Astrocyte of the cerebellum (primary cell): ENCODE data around the gene MISFA.
"Not testable (repeated sequence)": the region's sequence is repeated elsewhere in the genome, so short reads cannot be mapped to it uniquely, and the experiment has no call there.

ENCODE experiments used
- DNase-seq: peaks from one replicate; pipeline ENCODE4 v3.0.0-alpha.2; 2011; ENCODE audit warnings: low read depth
- H3K4me3 ChIP-seq: 2 replicates; pipeline ENCODE4 v1.5.1; 2011; ENCODE audit warnings: mild to moderate bottlenecking, low read depth, low read length, moderate library complexity
- in situ Hi-C: cut with HindIII; loops from 2 replicates; pipeline ENCODE4 v1.10.0; 2017; ENCODE audit warnings: low sequenced_read_pairs
- TF ChIP-seq, protein P1 (sequence below): IDR thresholded peaks from 2 replicates; pipeline ENCODE4 v1.5.1; 2012; ENCODE audit warnings: low read length, low read depth, moderate library complexity, mild to moderate bottlenecking; ENCODE audit errors: missing control alignments

The MISFA gene

DNA sequence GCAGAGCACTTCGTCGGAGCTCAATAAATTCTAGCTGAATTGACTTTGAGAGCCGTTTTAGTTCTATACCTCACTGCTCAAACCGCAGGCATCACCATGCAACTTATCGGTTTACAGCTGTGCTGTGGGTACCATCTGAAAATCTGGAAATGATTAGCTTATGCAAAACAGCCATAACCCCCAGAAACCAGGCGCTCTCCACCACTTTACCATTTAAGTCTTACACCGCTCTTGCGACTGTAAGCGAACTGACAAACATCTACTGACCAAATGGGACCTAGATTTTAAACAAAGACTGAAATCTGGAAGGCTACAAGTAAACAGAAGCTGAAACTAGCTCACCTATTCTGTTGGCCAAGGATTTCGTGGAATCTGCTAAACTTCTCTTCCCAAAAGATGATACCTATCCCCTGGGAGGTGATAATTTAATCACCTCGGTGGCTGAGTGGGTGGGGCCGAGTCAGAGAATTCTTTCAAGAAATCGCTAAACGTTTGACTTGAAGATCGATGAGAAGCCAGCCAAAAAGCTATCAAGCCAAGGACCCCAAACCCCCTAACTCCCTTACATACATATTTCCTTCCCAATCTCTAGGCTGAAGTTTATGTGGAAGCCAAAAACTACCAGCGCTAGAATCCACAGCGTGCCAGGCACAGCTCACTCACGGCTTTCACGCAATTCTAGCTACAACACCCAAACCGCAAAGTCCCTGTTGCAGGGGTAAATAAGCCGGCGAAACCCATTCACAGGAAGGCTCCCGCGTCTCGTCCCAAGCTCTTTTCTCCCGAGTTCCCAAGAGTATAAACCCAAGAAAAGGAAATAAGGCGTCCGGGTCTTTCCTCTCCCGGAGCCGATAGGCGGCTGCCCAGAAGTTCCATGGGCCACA, 33.9 kb downstream of the MISFA start:
- in situ Hi-C loops, result loop anchor here (5.0 kb wide), 1 partner anchor 36 kb away; the partner anchor contains the start of gene MISFA
- DNase-seq, result no peak
- TF ChIP-seq, protein P1, sequence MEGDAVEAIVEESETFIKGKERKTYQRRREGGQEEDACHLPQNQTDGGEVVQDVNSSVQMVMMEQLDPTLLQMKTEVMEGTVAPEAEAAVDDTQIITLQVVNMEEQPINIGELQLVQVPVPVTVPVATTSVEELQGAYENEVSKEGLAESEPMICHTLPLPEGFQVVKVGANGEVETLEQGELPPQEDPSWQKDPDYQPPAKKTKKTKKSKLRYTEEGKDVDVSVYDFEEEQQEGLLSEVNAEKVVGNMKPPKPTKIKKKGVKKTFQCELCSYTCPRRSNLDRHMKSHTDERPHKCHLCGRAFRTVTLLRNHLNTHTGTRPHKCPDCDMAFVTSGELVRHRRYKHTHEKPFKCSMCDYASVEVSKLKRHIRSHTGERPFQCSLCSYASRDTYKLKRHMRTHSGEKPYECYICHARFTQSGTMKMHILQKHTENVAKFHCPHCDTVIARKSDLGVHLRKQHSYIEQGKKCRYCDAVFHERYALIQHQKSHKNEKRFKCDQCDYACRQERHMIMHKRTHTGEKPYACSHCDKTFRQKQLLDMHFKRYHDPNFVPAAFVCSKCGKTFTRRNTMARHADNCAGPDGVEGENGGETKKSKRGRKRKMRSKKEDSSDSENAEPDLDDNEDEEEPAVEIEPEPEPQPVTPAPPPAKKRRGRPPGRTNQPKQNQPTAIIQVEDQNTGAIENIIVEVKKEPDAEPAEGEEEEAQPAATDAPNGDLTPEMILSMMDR, result no peak
- H3K4me3 ChIP-seq, result peak overlapping the region; percentile 99

DNA sequence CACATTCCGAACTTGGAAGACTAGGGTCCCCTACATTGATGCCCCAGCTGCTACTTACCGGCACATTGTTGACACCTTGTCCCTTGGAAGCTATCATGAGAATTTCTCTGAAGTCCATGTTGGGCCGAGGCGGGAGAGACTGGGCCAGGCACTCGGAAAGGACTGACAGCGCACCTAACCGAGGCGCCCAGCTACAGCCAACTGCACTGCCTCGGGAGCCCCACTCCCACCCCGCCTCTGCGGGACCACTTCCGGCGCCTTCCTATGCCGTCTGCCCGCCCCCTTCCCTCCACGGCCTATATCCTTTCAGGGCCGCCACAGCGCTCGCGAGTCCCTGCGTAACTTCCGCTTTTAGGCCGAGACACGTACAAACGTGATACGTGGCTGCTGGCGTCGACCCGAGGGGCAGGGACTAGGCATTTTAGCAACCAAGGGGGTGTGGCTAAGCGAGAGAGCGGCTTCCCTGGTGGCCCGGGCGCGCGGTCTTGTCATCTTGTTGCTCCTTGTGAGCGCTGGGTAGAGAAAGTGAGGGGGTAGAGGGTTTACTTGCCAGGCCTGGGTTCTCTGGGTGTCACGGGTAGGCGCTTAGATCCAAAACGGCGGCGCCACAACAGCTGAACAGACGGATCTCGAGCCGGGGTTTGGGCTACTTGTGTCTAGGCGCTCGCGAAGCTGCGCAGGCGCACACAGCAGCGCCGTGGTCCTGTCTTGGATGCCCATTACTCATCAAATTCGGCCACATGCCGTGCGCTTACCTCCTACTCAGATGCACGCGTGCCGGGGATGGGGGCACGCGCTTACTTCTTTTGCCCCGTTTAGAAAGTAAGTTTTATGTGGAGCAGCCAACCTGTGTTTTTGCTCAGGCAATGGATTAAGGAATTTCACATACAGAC, 34.8 kb downstream of the MISFA start, which contains the start of gene SPTY2D1:
TSS of gene SPTY2D1 (minus strand) at position 203 of the 893 bp plus-strand sequence. CDS start at position 118, 85 bp downstream.
- in situ Hi-C loops, result loop anchor here (5.0 kb wide), 1 partner anchor 37 kb away; the partner anchor contains the start of gene MISFA
- TF ChIP-seq, protein P1, result no peak
- peak; percentile 99 for DNase-seq
- peak within 1 kb of the TSS; percentile 99 for H3K4me3 ChIP-seq

DNA sequence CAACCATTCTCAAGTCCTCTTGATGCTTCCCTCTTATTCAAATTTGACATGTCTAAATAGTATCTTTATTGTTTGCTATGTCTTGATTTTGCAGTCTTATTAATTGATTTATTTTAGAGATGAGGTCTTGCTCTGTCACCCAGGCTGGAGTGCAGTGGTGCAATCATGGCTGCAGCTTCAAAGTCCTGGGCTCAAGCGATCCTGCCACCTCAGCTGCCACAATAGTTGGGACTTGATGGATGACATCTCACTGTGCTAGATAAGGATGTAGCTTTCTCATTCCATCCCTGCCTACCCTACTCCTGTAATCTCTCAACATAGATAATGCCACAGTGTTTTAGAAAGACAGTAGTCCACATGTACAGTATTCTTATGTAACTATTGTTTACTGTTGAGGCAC, 42.1 kb downstream of the MISFA start:
- in situ Hi-C loops, result no loop called here
- H3K4me3 ChIP-seq, result no peak overlapping the region
- TF ChIP-seq, protein P1, result no peak
- no peak for DNase-seq

DNA sequence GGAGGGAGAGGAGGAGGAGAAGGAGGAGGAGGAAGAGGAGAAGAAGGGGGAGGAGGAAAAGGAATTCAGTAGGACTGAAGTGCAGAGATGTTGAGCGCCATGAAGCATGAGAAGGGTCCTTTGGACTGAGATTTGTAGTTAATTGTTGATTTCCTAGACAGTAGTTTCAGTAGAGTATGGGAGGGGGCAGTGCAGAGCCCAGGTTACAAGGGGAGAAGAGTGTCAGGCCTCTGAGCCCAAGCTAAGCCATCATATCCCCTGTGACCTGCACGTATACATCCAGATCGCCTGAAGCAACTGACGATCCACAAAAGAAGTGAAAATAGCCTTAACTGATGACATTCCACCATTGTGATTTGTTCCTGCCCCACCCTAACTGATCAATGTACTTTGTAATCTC, 43.4 kb downstream of the MISFA start:
- DNase-seq, in situ Hi-C loops, H3K4me3 ChIP-seq: not testable (repeated sequence)

DNA sequence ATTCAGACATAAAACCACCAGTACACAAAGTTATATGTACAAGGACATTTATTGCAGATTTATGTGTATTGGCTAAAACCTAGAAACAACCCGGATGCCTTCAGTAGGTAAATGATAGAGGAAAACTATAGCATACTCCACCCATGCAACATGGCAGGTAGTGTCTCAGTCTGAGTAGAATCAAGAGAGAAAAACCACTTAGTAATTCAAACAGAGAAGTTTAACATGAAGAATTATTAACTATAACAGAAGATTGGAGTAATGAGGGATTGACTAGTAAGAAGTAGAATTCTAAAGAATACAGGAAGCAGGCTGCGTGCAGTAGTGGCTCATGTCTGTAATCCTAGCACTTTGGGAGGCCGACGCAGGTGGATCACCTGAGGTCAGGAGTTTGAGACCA, 50.8 kb downstream of the MISFA start:
- no peak for DNase-seq
- TF ChIP-seq, protein P1, result no peak
- H3K4me3 ChIP-seq, result no peak overlapping the region
- in situ Hi-C loops, result no loop called here

DNA sequence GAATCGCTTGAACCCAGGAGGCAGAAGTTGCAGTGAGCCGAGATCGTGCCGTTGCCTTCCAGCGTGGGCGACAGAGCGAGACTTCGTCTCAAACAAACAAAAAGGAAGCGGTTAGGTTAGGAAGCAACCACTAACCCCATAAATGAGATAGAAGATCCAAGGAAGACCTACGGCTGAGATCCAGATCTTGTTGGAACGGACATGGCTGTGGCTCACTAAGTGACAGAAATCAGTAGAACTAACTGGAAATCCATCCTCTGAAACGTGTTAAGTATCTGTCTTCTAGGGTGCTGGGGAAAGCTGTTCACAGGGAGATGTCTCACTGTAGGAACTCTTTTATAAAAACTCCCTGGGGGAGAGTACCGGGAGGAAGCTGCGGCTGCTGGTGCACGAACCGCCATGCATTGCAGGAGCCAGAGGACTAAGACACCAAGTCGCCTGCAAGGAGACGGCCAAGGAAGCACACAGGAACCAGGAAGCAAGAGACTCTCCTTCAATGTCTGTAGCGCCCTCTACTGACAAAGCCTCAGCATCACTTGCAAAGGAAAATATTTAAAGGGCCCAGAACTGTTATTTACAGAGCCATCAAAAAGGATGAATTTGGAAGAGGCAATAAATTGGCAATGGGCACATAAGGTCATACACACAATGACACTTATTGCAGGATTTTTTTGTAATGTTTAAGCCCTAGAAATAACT, 51.4 kb downstream of the MISFA start:
- peak; percentile 26 for DNase-seq
- H3K4me3 ChIP-seq, result no peak overlapping the region
- TF ChIP-seq, protein P1, result peak; percentile 52
- in situ Hi-C loops, result no loop called here
